ENCODE measurements around the gene ZNF765.

DNA sequence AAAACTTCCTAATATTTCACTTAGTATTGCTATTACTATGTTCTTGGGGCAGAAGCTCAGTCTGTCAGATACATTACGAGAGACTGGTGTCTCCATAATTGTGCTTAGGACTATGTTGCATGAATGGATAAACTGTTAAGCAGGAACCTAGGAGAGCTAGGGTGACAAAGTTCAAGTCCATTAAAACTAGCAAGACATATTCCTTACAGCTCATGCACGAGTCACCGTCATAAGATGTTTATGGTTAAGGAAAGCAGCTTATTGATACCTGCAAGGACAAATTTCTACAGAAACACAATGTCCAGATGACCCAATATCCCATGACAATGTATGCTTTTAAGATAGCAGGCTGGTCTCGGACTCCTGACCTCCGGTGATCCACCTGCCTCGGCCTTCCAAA lies 66.9 kb downstream of the ZNF765 start:
- TF ChIP-seq CTCF (IDR thresholded peaks at IDR 0.05; ENCODE audit: poor library complexity), result no peak
- TF ChIP-seq EZH2phosphoT487 (IDR thresholded peaks at IDR 0.05; ENCODE audit: low read depth, severe bottlenecking, unreplicated experiment), result no peak
- TF ChIP-seq EZH2 (IDR thresholded peaks at IDR 0.05; ENCODE audit: borderline replicate concordance), result no peak
